Stimulated activated CD8-positive, alpha-beta memory T cell treated with anti-CD3 and anti-CD28 coated beads, Interleukin-15, amount 100 ng/mL, for 4 hours (primary cell): Measurements from ENCODE around the gene CST5.
"Not testable (repeated sequence)": the region's sequence is repeated elsewhere in the genome, so short reads cannot be mapped to it uniquely, and the experiment has no call there.

Experiments
- DNase-seq, 2 donors: peaks; one replicate each; pipeline ENCODE4 v3.0.0-alpha.2; 2020; ENCODE audit warnings: low read depth in 2 of 2

Gene CST5

DNA sequence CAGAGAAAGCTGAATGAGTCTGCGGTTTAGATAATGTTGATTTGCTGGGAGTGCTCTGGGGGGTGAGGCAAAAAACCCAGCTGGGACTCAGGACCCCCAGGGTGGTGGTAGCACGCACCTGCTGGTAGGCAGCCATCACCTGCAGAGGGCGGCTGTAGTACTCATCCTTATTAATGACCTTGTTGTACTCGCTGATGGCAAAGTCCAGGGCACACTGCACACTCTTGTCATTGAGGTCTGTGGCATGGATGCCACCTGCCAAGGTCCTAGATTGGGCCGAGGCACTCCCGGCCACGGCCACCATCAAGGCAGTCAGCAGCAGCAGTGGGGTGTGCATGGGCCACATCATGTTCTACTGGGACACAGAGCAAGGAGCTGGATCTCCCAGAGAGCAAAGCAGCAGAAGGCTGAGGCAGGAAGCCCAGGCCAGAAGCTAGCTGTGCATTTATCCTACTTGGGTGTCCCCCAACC is at the start of gene CST5:
Gene CST5 (minus strand): TSS at position 421 of the 471 bp plus-strand sequence. CDS start 72 bp downstream, at position 349.
- no peak for DNase-seq

DNA sequence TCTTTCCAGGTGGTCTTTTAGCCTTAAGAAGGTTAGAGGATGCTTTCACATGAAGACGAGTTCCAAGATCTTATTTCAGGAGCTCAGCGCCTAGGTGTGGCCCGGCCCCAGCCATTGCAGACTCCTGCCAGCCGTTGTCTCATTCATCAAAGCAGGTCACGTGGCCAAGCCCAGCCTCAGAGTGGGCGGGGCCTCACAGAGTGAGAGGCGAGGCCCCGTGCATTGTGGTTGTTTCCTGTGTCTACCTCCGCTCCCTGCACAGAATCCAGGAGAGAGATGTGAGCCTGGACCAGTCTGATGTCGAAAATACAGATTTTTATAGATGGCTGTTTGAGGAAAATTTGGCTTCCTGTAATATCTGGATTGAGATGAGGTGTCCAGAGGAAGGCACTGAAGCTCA is 49.2 kb upstream of the CST5 start:
- no peak for DNase-seq

DNA sequence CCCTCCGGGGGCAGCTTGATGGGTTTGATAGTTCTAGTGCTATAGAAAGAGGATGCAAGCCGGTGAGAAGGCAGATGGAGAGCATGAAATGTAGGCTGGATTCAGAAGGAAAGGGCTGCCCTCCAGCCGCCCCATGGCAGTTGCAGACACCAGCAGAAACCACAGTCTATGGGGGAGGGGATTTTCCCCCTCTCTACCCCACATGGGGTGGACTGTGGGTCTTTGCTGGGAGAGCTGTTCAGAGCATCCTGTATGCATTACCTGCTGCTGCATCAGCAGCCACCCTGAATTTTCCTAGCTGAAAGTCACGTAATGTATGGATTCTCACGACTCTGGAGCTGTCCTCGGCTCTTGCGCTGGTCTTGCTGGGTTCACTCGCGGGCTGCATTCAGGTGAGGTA is 48.8 kb upstream of the CST5 start:
- DNase-seq, result no peak

GRCh38 chr20:23926944-23927872 is 47.7 kb upstream of the CST5 start:
- DNase-seq, result no peak

GRCh38 chr20:23926526-23926880 is 47.0 kb upstream of the CST5 start:
- DNase-seq, result no peak

DNA sequence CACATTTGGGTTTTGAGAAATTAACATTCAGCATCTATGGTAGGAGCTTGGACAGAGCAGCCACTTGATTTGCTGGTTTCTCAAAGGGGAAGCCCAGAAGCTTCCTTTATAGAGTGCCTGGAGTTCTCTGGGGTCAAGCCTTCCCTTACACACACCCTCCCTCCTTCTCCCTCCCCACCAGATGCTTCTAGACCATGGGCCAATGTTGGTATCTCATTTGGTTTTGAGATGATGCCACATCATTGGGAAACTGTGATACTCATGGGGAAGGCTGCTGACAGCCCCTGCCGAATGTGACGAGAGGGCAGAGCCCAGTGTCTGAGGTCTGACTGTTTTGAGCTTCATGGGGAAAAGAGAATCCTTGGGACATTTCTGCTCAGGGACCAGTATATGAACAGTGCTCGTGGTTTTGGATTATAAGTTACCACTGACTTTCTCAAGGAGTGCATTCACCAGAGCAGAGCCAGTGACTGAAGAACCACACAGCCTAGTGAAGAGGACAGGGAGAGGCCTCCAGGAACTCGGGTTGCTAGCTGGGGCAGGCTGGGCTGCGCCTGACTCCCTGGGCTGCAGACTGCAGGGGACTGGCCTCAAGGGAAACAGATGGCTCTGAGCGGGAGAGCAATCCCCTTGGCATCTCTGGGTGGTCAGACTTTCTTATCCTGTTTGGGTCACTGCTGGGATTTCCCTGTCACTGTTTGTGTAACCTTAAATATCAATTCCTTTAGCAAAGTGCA is 46.4 kb upstream of the CST5 start:
- DNase-seq, result no peak

GRCh38 chr20:23924751-23925150 is 45.2 kb upstream of the CST5 start:
- no peak for DNase-seq

DNA sequence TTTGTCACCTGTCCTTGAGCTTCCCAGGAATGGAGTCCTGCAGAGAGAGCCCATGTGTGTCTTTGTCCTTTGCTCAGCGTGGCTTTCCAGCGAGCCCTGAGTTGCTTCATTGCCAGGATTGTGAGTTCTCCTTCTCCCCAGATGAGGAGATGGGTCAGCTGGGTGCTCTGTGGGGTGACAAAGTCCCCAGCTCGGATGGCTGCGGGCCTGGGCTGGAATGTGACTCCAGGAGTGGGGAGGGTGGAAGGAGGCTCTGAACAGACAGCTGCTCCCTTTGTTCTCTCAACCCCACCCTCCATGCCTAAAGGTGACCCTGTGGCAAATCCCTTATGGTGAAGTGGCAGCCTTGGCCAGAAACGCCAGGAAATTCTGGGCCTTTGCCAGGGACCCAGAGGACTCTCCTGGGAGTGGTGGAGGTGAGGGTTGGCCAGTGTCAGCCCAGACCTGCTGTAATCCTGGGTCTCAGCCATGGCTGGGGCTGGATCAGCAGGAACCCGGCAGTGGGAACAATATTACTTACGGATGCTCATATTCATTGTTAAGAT is 44.4 kb upstream of the CST5 start:
- DNase-seq, result no peak

GRCh38 chr20:23923311-23923710 is 43.8 kb upstream of the CST5 start:
- DNase-seq, result no peak

GRCh38 chr20:23920408-23921325 is 41.1 kb upstream of the CST5 start:
- no peak for DNase-seq

DNA sequence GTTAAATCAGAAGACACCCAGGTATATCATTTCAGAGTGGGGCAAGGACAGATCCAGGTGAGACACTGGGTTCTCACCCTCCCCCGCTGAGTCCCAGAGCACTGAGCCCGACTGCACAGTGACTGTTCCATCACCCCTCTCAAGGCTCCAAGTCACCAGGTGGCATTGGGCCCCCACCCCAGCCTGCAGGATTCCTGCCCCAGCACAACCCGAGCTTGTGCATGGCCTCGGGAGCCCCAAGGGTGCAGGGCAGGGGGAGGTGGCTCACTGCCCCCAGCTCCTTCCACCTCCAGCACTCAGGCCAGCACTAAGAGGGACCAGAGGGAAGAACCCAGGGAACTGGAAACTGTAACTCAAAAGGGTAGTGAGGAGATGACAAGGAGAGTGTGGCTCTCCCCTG is 39.3 kb upstream of the CST5 start:
- DNase-seq, result no peak

- no peak for DNase-seq
Measured at GRCh38 chr20:23918101-23918862, 38.7 kb upstream of the CST5 start.

- no peak for DNase-seq
Measured at GRCh38 chr20:23917024-23917725, 37.6 kb upstream of the CST5 start.

GRCh38 chr20:23915844-23916243 is 36.3 kb upstream of the CST5 start:
- DNase-seq, result no peak

DNA sequence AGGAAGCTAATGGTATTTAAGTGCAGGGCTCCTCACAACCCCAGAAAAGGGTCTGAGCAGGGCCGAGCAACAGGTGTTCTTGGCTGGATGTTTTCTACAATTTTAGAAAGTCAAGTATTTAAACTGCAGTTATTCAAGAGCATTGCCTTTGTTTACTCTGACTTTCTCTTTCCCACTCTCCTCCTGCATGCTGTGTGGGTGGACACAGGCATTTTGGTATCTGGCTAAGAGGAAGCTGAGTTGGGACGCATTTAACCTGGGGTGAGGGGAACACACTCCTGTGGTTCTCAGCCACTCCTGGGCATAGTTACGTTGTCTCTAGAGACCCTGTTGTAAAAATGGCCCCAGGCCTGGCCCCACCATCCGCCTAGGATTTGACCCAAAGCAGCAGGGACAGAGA is 34.9 kb upstream of the CST5 start:
- DNase-seq, result not testable (repeated sequence)

GRCh38 chr20:23910210-23910609 is 30.7 kb upstream of the CST5 start:
- DNase-seq, result no peak

- DNase-seq, result no peak
Measured at GRCh38 chr20:23909390-23909789, 29.8 kb upstream of the CST5 start.

DNA sequence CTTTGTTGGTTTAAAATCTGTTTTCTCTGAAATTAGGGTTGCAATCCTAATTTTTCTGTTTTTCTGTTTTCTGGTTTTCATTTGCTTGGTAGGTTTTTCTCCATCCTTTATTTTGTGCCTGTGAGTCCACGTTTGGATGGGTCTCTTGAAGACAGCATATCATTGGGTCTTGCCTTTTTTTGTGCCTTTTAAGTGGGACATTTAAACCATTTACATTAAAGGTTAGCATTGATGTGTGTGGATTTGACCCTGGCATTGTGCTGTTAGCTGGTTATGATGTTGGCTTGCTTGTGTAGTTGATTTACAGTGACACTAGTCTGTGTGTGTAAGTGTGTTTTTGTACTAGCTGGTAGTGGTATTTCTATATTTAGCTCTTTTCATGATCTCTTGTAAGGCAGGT is 28.0 kb upstream of the CST5 start:
- DNase-seq, result no peak

- DNase-seq, result not testable (repeated sequence)
Measured at GRCh38 chr20:23902396-23902795, 22.8 kb upstream of the CST5 start.

DNA sequence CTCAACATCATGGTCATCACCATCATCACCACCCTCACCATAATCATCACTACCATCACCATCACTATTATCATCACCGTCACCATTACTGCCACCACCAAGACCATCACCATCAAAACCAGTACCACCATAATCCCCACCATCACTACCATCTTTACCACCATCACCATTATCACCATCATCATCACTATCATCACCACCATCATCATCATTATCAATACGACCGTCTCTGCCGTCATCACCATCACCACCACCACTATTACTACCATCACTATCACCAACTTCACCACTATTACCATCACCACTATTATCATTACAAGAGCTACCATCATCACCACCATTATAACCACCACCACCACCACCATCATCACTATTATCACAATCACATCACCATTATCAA is 11.3 kb upstream of the CST5 start:
- DNase-seq, result not testable (repeated sequence)
